IPS DF 4.7 (cell line): ENCODE measurements around the gene PCDHA1.
"Not testable (repeated sequence)": the region's sequence is repeated elsewhere in the genome, so short reads cannot be mapped to it uniquely, and the experiment has no call there.

ENCODE experiments used
- DNase-seq: peaks from one replicate; pipeline ENCODE4 v3.0.0-alpha.2; 2013; ENCODE audit warnings: low spot score; ENCODE audit errors: extremely low read depth

PCDHA1 gene

DNA sequence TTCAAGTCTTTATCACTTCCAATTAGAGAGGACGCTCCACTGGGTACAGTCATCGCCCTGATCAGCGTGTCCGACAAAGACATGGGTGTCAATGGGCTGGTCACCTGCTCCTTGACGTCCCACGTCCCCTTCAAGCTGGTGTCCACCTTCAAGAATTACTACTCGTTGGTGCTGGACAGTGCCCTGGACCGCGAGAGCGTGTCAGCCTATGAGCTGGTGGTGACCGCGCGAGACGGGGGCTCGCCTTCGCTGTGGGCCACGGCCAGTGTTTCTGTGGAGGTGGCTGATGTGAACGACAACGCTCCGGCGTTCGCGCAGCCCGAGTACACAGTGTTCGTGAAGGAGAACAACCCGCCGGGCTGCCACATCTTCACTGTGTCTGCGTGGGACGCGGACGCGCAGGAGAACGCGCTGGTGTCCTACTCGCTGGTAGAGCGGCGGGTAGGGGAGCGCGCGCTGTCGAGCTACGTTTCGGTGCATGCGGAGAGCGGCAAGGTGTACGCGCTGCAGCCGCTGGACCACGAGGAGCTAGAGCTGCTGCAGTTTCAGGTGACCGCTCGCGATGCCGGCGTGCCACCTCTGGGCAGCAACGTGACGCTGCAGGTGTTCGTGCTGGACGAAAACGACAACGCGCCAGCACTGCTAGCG is 22.4 kb downstream of the PCDHA1 start:
- not testable (repeated sequence) for DNase-seq

DNA sequence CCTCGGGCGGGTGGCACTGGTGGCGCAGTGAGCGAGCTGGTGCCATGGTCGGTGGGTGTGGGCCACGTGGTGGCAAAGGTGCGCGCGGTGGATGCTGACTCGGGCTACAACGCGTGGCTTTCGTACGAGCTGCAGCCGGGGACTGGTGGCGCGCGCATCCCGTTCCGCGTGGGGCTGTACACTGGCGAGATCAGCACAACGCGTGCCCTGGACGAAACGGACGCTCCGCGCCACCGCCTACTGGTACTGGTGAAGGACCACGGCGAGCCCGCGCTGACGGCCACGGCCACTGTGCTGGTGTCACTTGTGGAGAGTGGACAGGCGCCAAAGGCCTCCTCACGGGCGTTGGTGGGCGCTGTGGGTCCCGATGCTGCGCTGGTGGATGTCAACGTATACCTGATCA is 22.9 kb downstream of the PCDHA1 start:
- no peak for DNase-seq

DNA sequence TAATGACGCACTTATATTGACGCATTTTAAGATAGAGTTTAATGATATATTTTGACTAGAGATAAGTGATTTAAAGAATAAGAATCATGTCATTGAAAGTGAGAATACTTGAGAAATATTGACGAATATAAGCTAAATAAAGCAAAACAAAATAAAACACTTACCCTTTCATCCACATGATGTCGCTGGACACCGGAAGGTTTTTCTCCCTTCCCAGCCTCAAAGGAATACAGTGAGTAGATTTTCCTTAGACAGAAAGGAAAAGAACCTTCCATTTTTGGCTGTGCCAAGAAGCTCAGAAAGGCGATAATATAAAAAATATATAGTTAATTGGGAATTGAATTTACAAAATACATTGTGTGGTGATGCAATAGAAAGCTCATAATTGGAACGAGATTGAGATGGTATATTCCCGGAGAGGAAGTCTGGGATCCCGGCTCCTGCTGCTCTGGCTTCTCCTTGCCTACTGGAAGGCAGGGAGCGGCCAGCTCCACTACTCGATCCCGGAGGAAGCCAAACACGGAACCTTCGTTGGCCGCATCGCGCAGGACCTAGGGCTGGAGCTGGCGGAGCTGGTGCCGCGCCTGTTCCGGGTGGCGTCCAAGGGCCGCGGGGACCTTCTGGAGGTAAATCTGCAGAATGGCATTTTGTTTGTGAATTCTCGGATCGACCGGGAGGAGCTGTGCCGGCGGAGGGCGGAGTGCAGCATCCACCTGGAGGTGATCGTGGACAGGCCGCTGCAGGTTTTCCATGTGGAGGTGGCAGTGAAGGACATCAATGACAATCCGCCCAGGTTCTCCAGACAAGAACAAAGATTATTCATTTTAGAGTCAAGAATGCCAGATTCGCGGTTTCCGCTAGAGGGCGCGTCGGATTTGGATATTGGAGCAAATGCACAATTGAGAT is 35.7 kb downstream of the PCDHA1 start, which contains the start of gene PCDHA5:
Gene PCDHA5, plus strand, starts transcription at position 239 of the 906 bp plus-strand sequence.
- DNase-seq = no peak

DNA sequence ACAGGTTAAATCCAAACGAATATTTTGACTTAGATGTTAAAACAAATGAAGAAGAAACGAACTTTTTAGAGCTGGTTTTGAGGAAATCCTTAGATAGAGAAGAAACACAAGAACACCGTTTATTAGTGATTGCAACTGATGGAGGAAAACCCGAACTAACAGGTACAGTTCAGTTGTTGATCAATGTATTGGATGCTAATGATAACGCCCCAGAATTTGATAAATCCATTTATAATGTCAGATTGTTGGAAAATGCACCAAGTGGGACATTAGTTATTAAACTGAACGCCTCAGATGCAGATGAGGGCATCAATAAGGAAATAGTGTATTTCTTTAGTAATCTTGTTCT is 36.3 kb downstream of the PCDHA1 start:
- DNase-seq = no peak

DNA sequence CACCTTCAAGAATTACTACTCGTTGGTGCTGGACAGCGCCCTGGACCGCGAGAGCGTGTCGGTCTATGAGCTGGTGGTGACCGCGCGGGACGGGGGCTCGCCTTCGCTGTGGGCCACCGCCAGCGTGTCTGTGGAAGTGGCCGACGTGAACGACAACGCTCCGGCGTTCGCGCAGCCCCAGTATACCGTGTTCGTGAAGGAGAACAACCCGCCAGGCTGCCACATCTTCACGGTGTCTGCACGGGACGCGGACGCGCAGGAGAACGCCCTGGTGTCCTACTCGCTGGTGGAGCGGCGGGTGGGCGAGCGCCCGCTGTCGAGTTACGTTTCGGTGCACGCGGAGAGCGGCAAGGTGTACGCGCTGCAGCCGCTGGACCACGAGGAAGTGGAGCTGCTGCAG is 37.0 kb downstream of the PCDHA1 start:
- not testable (repeated sequence) for DNase-seq

- DNase-seq = no peak
Measured at GRCh38 chr5:140823475-140823874, 37.5 kb downstream of the PCDHA1 start.

GRCh38 chr5:140827704-140828361 is 41.9 kb downstream of the PCDHA1 start, which contains the start of gene PCDHA6:
PCDHA6 (plus strand) TSS chr5:140827960; CDS start chr5:140828092, 132 bp downstream.
- no peak for DNase-seq

GRCh38 chr5:140828362-140828737 is 42.4 kb downstream of the PCDHA1 start:
- no peak for DNase-seq

DNA sequence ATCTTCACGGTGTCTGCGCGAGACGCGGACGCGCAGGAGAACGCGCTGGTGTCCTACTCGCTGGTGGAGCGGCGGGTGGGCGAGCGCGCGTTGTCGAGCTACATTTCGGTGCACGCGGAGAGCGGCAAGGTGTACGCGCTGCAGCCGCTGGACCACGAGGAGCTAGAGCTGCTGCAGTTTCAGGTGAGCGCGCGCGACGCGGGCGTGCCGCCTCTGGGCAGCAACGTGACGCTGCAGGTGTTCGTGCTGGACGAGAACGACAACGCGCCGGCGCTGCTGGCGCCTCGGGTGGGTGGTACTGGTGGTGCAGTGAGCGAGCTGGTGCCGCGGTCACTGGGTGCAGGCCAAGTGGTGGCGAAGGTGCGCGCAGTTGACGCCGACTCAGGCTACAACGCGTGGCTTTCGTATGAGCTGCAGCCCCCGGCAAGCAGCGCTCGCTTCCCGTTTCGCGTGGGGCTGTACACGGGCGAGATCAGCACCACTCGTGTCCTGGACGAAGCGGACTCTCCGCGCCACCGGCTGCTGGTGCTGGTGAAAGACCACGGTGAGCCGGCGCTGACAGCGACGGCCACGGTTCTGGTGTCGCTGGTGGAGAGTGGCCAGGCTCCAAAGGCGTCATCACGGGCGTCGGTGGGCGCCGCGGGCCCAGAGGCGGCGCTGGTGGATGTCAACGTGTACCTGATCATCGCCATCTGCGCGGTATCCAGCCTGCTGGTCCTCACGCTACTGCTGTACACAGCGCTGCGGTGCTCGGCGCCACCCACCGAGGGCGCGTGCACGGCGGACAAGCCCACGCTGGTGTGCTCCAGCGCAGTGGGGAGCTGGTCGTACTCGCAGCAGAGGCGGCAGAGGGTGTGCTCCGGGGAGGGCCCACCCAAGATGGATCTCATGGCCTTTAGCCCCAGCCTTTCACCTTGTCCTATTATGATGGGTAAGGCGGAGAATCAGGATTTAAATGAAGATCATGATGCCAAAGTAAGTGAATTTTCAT is 43.9 kb downstream of the PCDHA1 start:
- not testable (repeated sequence) for DNase-seq

DNA sequence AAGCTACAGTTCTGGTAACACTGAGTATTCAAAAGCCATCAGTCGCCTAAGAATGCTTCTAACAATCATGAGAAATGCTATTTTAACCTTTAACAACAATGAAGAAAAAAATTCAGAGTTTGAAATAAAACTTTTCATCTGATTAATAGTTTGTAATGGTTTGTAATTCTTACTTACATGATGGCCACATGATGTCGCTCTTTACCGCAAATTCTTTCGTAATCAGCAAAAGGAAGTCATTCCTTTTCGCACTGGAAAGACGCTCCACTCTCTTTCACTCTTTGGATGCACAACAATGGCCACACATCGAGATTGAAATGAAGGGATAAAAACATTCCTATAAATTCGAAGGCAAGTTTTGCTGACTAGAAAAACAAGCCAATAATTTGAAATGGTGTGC is 48.1 kb downstream of the PCDHA1 start, which contains the start of gene PCDHA7:
Gene PCDHA7, plus strand, starts transcription at position 277 of the 400 bp plus-strand sequence. Its CDS starts 115 bp downstream, at position 392.
- no peak for DNase-seq

- DNase-seq = not testable (repeated sequence)
Measured at GRCh38 chr5:140834439-140835008, 48.6 kb downstream of the PCDHA1 start.

- no peak for DNase-seq
Measured at GRCh38 chr5:140835622-140836510, 49.9 kb downstream of the PCDHA1 start.

DNA sequence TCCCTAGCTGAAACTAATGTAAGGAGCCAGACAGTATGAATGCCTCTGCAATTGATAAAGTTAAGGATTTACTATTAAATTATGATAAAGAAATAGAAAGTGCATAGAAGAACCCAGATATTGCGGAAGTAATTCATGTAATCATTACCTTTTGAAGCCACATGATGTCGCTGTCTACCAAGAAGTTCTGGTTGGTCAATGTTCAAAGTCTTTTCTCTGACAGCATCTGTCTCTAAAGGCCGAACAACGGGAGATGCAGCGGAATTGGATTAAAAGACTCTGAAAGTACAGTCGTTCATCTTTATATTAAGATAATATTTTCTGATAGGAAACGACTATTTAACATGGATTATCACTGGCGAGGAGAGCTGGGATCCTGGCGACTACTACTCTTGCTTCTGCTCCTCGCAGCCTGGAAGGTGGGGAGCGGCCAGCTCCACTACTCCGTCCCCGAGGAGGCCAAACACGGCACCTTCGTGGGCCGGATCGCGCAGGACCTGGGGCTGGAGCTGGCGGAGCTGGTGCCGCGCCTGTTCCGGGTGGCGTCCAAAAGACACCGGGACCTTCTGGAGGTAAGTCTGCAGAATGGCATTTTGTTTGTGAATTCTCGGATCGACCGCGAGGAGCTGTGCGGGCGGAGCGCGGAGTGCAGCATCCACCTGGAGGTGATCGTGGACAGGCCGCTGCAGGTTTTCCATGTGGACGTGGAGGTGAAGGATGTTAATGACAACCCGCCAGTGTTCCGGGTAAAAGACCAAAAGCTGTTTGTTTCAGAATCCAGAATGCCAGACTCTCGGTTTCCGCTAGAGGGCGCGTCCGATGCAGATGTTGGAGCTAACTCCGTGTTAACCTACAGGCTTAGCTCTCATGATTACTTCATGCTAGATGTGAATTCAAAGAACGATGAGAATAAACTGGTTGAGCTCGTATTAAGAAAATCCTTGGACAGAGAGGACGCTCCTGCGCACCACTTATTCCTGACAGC is 55.3 kb downstream of the PCDHA1 start, which contains the start of gene PCDHA8:
Gene PCDHA8, plus strand, starts transcription at position 210 of the 985 bp plus-strand sequence. Its CDS starts 135 bp downstream, at position 345.
- no peak for DNase-seq

DNA sequence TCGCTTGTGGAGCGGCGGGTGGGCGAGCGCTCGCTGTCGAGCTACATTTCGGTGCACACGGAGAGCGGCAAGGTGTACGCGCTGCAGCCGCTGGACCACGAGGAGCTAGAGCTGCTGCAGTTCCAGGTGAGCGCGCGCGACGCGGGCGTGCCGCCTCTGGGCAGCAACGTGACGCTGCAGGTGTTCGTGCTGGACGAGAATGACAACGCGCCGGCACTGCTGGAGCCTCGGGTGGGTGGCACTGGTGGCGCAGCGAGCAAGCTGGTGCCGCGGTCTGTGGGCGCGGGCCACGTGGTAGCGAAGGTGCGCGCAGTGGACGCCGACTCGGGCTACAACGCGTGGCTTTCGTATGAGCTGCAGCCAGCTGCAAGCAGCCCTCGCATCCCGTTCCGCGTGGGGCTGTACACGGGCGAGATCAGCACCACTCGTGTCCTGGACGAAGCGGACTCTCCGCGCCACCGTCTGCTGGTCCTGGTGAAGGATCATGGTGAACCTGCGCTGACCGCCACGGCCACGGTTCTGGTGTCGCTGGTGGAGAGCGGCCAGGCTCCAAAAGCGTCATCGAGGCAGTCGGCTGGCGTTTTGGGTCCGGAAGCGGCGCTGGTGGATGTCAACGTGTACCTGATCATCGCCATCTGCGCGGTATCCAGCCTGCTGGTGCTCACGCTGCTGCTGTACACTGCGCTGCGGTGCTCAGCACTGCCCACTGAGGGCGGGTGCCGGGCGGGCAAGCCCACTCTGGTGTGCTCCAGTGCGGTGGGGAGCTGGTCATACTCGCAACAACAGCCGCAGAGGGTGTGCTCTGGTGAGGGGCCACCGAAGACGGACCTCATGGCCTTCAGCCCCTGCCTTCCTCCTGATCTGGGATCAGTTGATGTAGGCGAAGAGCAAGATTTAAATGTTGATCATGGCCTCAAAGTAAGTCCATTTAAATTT is 57.1 kb downstream of the PCDHA1 start:
- no peak for DNase-seq

GRCh38 chr5:140848139-140849102 is 62.5 kb downstream of the PCDHA1 start, which contains the start of gene PCDHA9:
PCDHA9 (plus strand) TSS chr5:140848382; CDS start chr5:140848496, 114 bp downstream.
- DNase-seq = not testable (repeated sequence)
